ENCODE results near the gene PTPRN2. TPM values are rescaled to one million over a fixed set of nuclear protein-coding genes. Genes with fewer than 3 reads are reported as not detected.

The PTPRN2 gene
- total and polyA plus RNA-seq, 2 of the 8 experiments (the other 6 are each of a cell fraction or from before 2014, with no cell fraction given): 2.6 to 4.5 TPM

DNA sequence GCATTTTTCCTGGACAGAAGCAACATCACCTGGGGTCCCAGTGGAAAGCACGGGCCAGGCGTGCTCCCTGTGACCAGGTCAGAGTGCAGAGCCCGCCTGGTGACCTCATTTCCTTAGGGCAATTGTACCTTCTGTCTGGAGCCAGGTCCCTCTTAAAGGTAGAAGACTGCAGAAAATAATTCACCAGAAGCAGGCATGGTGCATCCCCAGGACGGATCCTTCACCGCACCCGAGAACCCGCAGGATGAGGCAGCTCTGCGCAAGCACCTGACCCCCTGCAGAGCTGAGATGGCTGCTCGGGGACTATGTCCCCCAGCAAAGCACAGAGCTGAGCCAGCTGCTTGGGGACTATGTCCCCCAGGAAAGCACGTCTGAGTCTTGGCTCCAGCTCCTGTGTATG is 557.6 kb downstream of the PTPRN2 start (continued):
- TF ChIP-seq, protein P1, sequence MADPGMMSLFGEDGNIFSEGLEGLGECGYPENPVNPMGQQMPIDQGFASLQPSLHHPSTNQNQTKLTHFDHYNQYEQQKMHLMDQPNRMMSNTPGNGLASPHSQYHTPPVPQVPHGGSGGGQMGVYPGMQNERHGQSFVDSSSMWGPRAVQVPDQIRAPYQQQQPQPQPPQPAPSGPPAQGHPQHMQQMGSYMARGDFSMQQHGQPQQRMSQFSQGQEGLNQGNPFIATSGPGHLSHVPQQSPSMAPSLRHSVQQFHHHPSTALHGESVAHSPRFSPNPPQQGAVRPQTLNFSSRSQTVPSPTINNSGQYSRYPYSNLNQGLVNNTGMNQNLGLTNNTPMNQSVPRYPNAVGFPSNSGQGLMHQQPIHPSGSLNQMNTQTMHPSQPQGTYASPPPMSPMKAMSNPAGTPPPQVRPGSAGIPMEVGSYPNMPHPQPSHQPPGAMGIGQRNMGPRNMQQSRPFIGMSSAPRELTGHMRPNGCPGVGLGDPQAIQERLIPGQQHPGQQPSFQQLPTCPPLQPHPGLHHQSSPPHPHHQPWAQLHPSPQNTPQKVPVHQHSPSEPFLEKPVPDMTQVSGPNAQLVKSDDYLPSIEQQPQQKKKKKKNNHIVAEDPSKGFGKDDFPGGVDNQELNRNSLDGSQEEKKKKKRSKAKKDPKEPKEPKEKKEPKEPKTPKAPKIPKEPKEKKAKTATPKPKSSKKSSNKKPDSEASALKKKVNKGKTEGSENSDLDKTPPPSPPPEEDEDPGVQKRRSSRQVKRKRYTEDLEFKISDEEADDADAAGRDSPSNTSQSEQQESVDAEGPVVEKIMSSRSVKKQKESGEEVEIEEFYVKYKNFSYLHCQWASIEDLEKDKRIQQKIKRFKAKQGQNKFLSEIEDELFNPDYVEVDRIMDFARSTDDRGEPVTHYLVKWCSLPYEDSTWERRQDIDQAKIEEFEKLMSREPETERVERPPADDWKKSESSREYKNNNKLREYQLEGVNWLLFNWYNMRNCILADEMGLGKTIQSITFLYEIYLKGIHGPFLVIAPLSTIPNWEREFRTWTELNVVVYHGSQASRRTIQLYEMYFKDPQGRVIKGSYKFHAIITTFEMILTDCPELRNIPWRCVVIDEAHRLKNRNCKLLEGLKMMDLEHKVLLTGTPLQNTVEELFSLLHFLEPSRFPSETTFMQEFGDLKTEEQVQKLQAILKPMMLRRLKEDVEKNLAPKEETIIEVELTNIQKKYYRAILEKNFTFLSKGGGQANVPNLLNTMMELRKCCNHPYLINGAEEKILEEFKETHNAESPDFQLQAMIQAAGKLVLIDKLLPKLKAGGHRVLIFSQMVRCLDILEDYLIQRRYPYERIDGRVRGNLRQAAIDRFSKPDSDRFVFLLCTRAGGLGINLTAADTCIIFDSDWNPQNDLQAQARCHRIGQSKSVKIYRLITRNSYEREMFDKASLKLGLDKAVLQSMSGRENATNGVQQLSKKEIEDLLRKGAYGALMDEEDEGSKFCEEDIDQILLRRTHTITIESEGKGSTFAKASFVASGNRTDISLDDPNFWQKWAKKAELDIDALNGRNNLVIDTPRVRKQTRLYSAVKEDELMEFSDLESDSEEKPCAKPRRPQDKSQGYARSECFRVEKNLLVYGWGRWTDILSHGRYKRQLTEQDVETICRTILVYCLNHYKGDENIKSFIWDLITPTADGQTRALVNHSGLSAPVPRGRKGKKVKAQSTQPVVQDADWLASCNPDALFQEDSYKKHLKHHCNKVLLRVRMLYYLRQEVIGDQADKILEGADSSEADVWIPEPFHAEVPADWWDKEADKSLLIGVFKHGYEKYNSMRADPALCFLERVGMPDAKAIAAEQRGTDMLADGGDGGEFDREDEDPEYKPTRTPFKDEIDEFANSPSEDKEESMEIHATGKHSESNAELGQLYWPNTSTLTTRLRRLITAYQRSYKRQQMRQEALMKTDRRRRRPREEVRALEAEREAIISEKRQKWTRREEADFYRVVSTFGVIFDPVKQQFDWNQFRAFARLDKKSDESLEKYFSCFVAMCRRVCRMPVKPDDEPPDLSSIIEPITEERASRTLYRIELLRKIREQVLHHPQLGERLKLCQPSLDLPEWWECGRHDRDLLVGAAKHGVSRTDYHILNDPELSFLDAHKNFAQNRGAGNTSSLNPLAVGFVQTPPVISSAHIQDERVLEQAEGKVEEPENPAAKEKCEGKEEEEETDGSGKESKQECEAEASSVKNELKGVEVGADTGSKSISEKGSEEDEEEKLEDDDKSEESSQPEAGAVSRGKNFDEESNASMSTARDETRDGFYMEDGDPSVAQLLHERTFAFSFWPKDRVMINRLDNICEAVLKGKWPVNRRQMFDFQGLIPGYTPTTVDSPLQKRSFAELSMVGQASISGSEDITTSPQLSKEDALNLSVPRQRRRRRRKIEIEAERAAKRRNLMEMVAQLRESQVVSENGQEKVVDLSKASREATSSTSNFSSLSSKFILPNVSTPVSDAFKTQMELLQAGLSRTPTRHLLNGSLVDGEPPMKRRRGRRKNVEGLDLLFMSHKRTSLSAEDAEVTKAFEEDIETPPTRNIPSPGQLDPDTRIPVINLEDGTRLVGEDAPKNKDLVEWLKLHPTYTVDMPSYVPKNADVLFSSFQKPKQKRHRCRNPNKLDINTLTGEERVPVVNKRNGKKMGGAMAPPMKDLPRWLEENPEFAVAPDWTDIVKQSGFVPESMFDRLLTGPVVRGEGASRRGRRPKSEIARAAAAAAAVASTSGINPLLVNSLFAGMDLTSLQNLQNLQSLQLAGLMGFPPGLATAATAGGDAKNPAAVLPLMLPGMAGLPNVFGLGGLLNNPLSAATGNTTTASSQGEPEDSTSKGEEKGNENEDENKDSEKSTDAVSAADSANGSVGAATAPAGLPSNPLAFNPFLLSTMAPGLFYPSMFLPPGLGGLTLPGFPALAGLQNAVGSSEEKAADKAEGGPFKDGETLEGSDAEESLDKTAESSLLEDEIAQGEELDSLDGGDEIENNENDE (IDR thresholded peaks at IDR 0.05; ENCODE audit: insufficient replicate concordance, low read length): no peak
- no peak for TF ChIP-seq JUND (IDR thresholded peaks at IDR 0.05; ENCODE audit: low read length)
- no peak for TF ChIP-seq ZNF274 (IDR thresholded peaks at IDR 0.05; ENCODE audit: borderline replicate concordance, extremely low read depth, low read length)
- no peak for TF ChIP-seq HDAC6 (IDR thresholded peaks at IDR 0.05; ENCODE audit: low read depth, low read length)
- no peak for TF ChIP-seq BRCA1 (IDR thresholded peaks at IDR 0.05; ENCODE audit: low read depth, low read length)
- TF ChIP-seq RNF2 (IDR thresholded peaks at IDR 0.05; ENCODE audit: borderline replicate concordance, low read depth, low read length, missing control alignments, poor library complexity, severe bottlenecking): no peak
- TF ChIP-seq CTBP2 (IDR thresholded peaks at IDR 0.05; ENCODE audit: borderline replicate concordance, insufficient read depth, insufficient read length, low read length): no peak
- TF ChIP-seq KDM5A (IDR thresholded peaks at IDR 0.05; ENCODE audit: low read length): no peak
- no peak for TF ChIP-seq SRF (IDR thresholded peaks at IDR 0.05; ENCODE audit: low read depth, low read length)
- no peak for TF ChIP-seq KDM4A (IDR thresholded peaks at IDR 0.05; ENCODE audit: low read depth, low read length, severe bottlenecking)
- no peak for TF ChIP-seq CREB1 (IDR thresholded peaks at IDR 0.05)
- TF ChIP-seq CBX5 (IDR thresholded peaks at IDR 0.05; ENCODE audit: low read depth, low read length): no peak

All from H1 (cell line).